Measurements from ENCODE around the gene PIGQ.

PIGQ gene

DNA sequence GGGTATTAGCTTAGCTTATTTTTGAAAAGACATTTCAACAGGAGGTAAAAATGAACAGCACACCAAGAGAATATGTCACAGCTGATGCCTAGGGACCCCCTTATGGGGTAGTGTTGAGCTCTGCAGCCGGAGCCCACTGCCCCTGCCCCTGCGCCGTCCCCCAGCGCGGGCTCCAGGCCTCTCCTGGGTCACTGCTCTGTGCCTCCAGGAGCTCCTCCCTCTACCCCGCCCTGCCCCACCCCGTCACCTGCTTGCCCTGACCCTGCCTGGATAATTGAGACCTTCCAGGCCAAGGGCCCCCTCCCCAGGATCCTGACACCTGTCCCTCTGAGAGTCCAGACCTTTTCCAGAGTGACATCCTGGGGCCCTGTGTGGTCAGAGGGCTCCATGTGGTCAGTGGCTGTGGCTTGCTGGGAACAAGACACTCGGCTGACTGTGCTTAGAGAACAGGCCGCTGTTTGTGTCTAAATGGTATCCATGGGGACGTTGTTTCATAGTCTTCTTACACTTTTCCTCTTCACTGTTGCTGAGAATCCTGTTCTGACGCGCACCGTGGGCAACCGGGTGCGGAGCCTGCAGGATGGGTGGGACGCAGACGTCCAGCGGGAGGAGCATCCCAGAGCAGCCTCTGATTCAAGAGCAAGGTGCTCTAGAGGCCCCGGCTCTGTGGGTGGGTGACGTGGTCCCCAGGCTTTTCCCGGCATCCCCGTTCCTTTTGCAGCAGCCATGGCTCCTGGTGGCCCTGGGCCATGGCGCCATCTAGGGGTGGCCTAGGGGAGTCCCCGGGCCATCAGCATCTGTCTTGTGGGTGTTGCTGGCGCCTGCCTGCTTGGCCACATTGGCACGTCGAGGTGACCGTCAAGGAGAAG, 41.0 kb downstream of the PIGQ start:
- peak; percentile 62 for DNase-seq

DNA sequence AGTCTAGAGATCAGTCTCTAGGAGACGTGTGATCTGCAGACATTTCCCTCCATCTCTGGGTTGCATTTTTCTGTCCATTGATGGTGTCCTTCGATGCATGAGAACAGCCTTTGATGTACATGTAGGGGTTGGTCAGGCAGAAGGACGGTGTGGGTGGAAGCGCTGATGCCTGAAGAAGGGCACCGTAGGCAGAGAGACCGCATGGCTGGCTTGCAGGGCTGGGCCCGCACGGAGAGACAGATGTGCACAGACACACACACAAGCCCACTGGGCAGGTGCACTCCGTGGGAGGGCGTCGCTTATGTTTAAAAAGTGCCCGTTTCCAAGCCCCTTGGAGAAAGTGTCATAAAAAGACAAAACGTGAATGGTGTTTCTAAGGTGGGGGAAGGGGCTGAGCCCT, 45.4 kb downstream of the PIGQ start:
- DNase-seq = no peak

DNA sequence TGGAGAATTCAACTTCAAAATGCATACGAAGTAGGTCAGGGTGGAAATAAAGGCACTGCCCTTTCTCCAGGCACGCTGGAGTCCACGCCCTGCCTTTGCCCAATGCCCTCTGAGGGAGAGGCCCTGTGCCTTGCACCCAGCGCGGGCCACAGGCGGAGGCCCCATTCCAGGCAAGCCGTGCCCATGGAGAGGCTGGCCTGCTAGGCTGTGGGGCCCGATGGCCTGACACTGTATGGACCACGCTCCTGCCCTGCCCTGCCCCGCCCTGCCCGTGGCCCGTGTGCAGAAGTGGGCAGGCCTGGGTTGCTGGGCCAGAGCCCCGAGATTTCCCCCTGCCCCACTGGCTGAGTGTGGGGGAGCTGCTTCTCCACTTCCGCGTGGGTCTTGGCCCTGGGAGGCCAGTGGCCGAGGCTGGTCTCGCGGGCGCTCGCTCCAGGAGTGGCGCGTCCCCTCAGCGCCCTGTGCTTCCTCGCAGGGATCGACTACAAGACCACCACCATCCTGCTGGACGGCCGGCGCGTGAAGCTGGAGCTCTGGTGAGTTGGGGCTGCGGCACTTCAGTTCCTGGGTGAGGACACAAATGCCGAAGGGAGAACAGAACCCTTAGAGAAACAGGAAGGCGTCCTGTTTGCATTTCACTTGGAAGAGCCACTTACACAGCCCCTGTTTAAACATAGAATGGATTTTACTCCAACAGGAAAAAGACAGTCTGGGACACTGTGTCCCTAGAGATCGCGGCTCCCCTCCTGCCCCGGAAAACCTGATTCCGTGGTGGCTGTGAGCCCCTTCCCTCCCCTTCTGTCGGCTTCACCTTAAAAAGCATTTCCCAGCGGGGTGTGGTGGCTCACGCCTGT, 47.2 kb downstream of the PIGQ start:
- no peak for DNase-seq

DNA sequence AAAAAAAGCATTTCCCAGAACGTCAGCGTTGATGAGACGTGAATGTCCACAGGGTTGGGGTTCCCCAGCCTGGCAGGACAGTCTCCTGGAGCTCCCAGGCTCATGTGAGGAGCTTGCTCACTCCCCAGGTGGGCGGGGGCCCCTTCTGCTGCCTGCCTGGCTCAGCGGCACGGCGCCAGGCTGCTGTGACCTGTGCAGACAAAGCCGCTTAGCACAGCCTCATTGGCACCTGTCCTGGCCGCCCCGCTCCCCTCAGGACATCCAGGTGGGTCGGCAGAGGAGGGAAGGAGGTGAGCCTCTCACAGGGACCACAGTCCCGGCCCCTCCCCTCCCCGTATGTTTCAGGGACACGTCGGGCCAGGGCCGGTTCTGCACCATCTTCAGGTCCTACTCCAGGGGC, 48.1 kb downstream of the PIGQ start:
- no peak for DNase-seq

DNA sequence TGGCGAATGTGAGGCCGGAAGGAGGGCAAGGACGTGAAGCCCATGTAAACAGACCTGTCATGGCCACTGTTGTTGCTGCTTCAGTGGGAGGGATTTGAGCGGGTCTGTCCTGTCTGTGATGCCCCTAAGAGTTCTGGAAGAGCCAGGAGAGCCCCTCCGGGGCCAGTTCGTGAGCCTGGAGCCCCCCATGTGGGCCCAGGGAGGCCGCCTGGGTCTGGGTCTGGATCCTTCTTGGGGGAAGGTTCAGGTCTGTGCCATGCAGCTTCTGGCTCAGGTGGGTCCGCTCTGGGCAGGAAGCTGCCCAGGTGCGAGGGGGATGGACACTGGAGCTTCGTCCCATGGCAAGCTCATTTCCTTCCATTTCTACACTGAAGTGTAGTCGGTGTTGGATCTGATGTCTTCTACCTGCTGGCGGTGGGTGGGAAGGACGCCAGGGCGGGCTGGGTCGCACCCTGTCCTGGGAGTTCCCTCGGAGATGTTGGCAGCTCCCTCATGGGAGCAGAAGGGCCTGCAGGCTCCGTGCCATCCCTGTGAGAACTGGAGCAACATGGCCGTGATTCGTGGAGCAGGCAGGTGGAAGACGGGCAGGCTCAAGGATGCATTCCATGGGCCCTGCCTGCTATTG, 49.8 kb downstream of the PIGQ start:
- no peak for DNase-seq

DNA sequence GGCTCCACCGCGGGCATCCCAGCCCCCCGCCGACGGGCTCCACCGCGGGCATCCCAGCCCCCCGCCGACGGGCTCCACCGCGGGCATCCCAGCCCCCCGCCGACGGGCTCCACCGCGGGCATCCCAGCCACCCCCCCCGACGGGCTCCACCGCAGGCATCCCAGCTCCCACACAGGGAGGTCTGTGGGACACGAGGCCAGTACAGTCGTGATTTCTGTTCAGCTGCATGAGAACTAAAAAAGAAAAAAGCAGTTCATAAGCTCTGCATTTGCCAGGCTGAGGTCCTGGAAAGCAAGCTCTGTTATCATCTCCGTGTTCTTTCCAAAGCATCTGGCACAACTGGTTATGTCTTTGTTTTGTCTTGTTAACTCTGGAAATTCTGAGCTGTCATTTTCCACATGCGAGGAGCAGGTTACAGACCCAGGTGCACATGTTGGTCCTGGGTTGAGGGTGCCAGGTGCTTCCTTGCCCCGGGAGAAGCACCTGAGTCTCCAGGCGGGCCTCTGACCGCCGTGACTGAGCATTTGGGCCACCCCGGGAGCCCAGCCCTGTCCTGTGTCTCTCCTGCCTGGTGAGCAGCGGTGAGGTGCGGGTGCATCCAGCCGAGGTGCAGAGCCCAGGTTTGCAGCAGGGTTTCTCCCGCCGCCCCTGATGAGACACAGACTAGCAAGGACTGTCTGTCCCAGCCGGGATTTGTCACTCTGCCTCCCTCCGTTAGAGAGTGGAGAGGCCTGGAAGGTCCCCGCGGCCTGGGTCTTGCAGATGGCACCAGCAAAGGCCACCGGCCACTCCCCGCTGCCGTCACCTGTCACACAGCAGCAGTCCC, 51.1 kb downstream of the PIGQ start:
- no peak for DNase-seq

DNA sequence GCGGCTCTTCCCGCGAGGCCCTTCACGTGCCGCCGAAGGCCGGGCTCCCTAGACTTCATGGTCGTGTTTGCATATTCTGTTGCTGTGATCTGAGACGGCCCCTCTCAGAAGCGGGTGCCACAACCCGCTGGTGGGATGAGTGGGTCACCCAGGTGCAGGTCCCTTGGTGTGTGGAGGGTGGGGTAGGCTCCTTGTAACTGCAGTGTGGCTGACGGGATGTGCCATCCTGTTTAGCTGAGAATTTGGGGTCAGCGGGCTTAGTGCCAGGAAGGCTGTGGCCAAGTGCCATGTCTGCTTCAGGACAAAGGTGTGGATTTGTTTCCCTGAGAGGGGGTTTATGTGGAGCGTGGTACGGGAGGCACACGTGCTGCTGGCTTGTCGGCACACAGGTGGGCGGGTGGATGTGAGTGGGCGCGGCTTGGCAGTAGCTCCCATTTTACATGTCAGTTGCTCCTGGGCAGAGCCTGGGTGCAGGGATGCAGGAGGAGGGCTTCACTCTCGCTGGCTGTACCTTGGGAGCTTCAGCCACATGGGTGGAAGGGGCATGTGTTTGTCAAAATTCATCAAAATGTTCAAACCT, 51.8 kb downstream of the PIGQ start:
- no peak for DNase-seq

DNA sequence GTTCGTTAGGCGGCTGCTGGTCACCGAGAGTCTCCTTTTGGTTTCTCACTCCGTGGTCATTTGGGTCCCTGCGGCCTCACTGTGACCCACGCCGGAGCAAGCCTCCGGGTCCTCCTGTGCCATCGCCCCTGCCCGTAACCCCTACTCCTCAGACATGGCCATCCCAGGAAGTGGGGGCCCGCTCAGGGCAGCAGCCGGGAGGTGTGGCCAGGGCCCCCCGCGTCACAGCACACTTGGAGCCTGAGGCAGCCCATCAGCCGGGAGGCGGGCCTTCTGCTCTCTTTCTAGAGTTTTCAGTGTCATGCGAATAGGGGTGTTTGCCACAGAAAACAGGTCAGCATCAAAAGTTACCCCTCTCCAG, 53.1 kb downstream of the PIGQ start:
- DNase-seq = no peak

DNA sequence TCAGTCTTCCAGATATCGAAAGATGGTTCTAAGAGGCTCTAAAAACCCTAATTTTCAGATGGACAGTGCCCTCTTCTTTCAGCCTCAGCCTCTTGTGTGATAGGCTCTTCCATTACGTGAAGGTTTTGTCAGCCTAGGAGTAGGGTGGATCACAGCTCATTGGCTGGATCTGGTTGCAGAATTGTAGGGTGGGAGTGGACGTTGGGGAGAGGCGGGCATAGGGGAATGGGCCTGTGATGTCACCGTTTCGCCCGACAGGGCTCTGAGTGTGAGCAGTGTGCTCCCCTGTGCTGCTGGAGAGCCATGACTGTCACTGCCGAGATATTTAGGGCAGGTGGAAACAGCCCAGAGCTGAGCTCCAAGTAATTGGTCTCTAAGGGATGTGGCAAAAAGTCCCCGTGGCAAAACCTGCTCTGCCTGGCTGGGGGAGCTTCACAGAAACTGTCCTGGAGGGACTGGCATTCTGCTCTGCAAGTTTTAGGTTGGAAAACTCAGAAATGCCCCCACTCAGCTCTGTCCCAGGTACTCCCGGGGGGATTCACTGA, 54.8 kb downstream of the PIGQ start:
- no peak for DNase-seq

DNA sequence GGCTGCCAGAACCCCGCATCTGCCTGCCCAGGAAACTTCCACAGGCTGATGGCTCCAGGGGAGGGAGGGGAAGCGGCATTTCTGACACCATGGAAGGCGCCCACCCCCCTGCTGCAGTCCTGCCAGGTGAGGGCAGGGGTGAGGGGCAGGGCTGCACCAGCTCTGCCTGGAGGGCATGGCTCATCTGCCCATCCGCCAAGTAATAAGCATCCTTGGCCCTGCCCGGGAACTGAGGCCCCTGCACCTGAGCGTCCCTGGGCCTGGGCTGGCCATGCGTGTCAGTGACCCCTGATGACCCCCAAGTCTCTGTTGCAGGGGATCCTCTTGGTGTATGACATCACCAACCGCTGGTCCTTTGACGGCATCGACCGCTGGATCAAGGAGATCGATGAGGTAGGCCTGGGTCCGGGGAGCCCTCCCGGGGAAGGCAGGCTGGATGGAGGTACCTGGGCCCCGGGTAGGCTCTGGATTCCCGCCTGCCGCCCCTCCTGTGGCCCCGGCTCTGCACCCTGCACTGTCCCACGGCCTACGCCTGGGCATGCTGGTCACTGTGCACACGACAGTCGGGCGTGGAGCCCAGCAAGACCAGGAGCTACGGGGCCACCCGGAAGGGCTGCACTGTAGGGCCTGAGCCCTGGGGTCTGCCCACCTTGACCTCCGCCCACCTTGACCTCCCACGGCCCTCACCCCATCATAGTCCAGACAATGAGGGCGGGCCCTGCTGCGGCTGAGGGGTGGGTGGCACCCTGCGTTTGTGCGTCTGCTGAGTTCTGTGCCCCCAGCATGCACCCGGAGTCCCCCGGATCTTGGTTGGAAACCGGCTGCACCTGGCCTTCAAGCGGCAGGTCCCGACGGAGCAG, 55.6 kb downstream of the PIGQ start:
- DNase-seq = no peak

DNA sequence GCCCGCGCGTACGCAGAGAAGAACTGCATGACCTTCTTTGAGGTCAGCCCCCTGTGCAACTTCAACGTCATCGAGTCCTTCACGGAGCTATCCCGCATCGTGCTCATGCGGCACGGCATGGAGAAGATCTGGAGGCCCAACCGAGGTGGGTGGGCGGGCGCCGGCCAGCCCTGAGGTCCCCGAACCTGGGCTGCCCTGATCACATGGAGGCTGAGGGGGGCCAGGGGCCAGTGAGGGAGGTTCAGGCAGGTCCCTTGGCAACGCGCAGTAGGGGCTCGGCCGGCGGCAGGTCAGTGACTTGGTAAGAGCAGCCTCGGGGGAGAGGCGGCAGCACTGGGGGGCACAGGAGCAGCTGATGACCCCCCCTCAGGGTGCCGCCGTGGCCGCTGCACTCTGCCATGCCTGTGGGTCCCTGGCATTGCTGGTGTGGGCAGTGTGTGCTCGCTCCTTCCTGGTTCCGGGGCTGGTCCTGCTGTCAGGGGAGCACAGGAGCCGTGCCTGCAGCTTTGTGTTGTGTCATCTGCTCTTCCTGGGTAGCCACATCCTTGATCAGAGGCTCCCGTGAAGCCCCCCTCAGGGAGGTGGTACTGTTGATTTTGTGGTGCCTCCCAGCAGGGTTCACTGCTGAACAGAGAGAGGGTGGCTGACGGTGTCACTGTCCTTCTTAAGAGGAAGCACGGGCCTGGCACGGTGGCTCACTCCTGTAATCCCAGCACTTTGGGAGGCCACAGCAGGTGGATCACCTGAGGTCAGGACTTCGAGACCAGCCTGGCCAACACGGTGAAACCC, 56.4 kb downstream of the PIGQ start:
- DNase-seq = no peak

DNA sequence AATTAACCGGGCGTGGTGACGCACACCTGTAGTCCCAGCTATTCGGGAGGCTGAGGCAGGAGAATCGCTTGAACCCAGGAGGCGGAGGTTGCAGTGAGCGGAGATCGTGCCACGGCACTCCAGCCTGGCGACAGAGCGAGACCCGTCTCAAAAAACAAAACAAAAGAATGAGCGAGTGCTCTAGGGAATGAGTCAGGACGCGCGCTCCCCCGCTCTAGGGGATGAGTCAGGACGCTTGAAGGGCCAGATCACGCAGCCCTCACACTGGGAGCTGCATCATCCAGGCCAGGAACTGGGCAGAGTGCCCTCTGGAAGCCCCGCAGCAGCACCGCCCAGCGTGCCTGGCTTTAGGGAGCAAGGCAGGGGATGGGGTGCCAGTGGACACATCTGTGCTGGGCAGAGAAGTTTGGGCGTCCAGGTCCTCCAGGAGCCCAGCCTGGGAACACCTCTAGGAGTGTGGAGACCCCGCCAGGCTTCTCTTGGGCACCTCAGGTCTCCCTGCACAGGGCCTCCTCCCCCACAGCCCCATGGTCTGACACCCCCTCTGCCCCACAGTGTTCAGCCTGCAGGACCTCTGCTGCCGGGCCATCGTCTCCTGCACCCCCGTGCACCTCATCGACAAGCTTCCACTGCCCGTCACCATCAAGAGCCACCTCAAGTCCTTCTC, 57.2 kb downstream of the PIGQ start:
- no peak for DNase-seq

DNA sequence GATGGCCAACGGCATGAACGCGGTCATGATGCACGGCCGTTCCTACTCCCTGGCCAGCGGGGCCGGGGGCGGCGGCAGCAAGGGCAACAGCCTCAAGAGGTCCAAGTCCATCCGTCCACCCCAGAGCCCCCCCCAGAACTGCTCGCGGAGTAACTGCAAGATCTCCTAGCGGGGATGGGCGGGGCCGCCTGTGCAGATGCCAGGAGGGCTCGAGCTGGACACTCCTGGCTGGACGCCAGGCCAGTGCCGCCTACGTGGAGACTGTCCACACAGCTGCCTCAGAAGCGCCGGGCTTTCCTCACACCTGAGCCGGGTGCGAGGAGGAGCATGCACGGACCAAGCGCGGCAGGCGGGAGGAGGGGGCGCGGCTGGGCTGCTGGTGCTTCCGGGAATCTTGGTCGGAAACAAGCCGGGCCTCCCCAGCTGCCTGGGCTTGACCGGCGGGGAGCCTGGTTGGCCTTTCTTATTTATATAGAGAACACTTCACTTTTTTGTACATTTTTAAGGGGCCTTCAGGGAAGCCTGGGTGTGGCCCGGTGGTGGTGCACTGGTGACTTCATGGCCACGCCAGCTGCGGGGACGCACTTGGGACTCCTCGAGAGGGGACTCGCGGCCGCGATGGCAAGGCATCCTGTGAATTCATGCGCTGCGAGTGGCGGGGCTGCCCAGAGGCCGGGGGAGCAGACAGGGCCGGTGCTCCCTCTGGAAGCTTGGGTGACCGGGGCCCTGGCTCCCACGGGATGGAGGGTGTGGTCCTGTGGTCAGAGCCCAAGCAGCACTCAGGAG, 57.9 kb downstream of the PIGQ start:
- DNase-seq = no peak

DNA sequence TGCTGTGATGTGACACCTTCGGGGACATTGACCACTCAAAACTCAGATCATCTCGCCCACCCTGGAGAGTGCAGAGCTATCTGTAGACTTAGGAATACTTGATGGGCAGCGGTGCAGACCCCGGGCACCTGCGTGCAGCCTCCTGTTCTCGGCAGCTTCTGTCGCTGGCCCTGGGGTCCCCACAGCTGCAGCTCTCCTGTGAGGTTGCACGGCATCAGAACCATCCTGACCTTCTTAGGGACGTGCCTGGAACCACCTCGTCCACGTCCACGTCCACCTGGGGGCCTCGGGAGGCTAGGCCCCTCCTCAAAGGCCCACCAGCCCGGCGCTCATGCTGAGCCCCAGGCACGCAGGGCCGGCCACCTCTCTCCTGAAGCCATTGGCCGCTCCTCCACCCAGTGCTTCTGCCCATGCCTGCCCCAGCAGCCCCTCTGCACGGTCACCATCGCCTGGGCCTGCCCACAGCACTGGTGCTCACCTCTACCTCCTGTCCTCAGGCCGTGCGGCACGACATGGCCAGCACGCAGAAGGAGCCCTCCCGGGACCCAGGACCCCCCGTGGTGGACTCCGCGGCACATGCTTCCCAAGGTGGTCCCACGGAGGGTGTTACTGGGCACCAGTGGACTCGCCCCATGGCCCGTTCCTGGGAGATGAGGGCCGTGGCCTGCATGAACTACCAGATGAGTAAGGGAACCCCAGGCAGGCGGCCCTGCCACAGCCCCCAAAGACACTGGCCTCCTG, 58.7 kb downstream of the PIGQ start:
- no peak for DNase-seq

DNA sequence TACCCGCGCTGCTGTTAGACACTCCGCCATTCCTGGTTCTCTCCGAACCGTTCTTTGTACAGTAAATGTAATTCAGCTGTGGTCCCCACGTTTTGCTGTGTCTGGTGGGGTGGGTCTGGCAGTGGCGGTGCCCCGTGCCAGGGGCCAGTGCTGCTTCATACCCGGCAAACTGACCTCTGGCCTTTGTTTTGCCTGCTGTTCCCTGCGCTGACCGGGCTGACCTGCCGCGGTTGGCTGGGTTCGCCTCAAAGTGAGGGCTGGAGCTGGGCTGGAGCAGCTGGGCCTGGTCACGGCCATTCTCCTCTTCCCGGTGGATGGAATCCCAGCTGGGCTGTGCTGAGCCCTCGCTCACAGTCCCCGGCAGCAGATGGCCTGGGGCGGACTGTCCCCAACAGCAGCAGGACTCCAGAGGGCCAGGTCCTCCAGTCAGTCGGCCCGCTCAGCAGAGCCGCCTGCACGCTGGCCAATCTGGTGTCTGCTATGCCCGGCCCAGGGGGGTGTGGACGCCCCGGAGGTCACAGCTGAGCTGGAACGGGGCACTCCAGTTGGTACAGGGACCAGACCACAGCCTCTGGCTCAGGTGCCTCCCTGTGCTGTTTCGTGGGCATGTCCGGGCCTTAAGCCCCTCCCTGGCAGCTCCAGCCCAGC, 59.5 kb downstream of the PIGQ start:
- DNase-seq = no peak

DNA sequence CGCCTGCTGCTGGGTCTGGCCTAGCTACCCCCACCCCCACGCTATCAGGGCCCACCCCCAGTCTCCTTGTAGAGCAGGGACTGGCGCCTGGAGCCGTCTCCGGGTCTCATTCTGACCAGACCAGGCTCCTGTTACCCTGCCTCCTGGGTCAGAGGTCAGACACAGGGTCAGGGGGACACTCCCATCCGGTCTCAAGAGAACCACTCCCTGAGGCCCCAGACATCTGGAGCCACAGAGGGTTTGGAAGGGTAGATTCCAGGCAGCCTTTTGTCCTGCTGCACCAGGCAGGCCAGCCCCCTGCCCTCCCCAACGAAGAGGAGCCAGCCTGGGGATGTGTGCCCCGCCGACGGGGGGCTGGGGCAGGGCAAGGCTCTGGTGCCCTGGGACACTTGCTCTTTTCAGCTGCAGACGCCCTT, 60.1 kb downstream of the PIGQ start:
- no peak for DNase-seq

DNA sequence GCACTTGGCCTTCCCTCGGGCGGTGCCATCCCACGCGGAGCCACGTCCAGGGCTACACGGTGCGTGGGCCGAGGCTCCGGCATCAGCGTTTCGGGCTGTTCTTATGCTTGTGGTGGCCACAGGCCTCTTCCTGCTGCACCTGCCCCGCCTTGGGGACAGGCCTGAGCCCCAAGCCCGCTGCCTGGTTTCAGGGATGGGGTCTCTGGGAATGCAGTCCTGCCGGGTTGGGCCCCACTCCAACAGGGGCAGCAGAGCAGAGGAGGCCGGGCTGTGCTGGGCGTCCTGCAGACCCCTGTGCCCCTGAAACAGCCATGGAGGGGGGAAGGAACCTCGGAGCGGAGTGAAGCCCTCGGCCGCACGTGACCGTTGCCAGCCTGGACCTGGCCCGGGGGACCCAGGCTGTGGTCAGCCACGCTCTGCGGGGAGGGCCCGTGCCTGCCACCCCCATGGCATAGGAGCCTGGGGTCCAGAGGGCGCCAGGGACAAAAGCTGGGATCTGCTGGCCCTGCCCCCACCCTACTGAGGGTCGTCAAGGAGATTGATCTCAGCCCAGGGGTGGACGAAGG, 60.6 kb downstream of the PIGQ start:
- no peak for DNase-seq
